Chondrocyte (in vitro differentiated cells): ENCODE measurements around the gene S100PBP. TPM values are rescaled to one million over a fixed set of nuclear protein-coding genes. Genes with fewer than 3 reads are reported as not detected.
"Not testable (repeated sequence)": the region's sequence is repeated elsewhere in the genome, so short reads cannot be mapped to it uniquely, and the experiment has no call there.

ENCODE experiments used
- DNase-seq: peaks from one replicate; pipeline ENCODE4 v3.0.0; 2021; ENCODE audit warnings: mixed read lengths, low spot score
- H3K27ac Mint-ChIP-seq: one replicate; pipeline ENCODE4 v1.8.0; 2021; ENCODE audit warnings: mild to moderate bottlenecking, moderate library complexity, mixed read lengths; ENCODE audit not compliant: unreplicated experiment
- H3K27me3 Mint-ChIP-seq: 2 replicates; pipeline ENCODE4 v1.8.0; 2021; ENCODE audit warnings: low read depth, mixed read lengths
- H3K36me3 Mint-ChIP-seq: 2 replicates; pipeline ENCODE4 v1.8.0; 2021; ENCODE audit warnings: low read depth, mixed read lengths
- H3K4me1 Mint-ChIP-seq: 2 replicates; pipeline ENCODE4 v1.8.0; 2021; ENCODE audit warnings: low read depth, mild to moderate bottlenecking, mixed read lengths
- H3K4me3 Mint-ChIP-seq: one replicate; pipeline ENCODE4 v1.8.0; 2021; ENCODE audit warnings: mild to moderate bottlenecking, moderate library complexity, mixed read lengths; ENCODE audit not compliant: unreplicated experiment
- H3K9me3 Mint-ChIP-seq: 2 replicates; pipeline ENCODE4 v1.8.0; 2021; ENCODE audit warnings: low read depth, mixed read lengths
- total RNA-seq: library from RNA; stranded (reverse); gene quantifications from 3 replicates; pipeline ENCODE4 v1.2.1, GENCODE V29; 2021
- TF ChIP-seq, protein P1 (sequence below): fragments of 200-600 bp; sonication (generic); IDR thresholded peaks from 2 replicates; pipeline ENCODE4 v1.5.0; 2021; ENCODE audit warnings: antibody characterized with exemption, mild to moderate bottlenecking, moderate library complexity

Gene S100PBP
- total RNA-seq, 1 donor from 2014 or later, result 40.5 TPM

DNA sequence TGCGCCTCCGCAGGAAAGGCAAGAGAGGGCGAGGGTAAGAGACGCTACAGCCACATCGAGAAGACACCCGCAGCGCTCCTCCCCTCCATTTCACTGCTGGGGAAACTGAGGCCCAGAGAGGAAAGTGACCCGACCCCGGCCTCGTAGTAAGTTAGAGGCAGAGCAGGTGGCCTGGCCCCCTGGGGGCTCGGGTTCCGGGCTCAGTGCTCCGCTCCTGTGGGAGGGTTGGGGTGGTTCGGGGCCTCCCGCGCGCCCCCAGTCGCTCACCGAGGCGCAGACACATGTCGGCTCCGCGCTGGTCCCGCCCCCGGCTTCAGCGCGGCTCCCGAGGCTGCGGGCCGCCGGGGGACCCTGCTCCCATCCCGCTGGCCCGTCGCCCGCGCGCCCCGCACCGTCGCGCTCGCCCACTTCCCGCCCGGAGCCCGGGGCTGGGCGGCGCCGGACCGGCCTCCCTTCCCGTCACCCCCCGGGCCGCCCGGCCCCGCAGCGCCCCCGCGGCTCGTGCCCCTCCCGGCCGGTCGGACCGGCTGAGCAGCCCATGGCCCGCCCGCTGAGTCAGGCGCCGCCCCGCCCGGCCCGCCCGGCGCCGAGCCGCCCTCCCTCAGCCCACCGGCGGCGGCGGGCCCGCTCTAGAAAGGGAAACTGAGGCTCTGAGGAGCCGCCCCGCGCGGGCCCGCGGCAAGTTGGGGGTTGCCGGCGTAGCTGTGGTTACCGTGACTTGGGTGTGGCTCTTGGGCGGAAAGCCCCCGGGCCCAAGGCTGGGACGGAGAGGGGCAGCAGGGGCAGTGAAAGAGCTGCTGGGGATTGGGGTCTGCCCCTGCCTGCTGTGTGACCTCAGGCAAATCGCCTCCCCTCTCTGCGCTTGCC is 83.7 kb downstream of the S100PBP start, which contains the start of gene TMEM54:
Gene TMEM54 (minus strand): TSS at position 434 of the 867 bp plus-strand sequence. CDS start 151 bp downstream, at position 283.
- H3K4me3 Mint-ChIP-seq, result peak within 1 kb of the TSS; percentile 76
- H3K9me3 Mint-ChIP-seq, result no peaks in the 10 kb centered on the region
- H3K4me1 Mint-ChIP-seq, result peaks cover 11% of the 10 kb centered on the region
- H3K27ac Mint-ChIP-seq, result no peak within 1 kb of the TSS
- no peaks in the 10 kb centered on the region for H3K27me3 Mint-ChIP-seq
- DNase-seq, result peak; percentile 85
- TF ChIP-seq, protein P1, sequence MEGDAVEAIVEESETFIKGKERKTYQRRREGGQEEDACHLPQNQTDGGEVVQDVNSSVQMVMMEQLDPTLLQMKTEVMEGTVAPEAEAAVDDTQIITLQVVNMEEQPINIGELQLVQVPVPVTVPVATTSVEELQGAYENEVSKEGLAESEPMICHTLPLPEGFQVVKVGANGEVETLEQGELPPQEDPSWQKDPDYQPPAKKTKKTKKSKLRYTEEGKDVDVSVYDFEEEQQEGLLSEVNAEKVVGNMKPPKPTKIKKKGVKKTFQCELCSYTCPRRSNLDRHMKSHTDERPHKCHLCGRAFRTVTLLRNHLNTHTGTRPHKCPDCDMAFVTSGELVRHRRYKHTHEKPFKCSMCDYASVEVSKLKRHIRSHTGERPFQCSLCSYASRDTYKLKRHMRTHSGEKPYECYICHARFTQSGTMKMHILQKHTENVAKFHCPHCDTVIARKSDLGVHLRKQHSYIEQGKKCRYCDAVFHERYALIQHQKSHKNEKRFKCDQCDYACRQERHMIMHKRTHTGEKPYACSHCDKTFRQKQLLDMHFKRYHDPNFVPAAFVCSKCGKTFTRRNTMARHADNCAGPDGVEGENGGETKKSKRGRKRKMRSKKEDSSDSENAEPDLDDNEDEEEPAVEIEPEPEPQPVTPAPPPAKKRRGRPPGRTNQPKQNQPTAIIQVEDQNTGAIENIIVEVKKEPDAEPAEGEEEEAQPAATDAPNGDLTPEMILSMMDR, result no peak
- H3K36me3 Mint-ChIP-seq, result no peaks in the 10 kb centered on the region

DNA sequence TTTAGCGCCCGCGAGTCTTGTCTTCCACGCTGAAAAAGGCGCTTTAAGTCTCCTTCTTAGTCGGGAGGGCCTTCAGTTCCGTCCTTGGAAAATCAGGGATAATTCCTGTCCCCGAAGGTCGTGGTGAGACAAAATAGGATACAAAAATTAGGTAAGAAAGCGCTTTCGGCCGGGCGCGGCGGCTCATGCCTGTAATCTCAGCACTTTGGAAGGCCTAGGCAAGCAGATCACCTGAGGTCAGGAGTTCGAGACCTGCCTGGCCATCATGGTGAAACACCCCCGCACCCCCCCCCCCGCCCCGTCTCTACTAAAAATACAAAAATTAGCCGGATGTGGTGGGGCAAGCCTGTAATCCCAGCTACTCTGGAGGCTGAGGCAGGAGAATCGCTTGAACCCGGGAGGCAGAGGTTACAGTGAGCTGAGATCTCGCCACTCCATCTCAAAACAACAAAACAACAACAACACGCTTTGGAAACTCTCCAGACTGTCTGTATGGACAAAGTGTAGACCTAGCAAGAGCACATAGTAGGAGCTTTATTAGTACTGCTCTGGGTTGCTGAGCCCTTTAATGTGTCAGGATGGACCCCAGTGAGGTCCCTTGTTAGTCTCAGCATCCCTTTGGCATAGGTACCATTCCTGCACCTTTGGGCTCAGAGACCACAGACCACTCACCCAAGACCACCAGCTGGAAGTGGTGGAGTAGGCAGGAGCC is 84.5 kb downstream of the S100PBP start:
- Mint-ChIP-seq H3K36me3 (no peaks in the 10 kb centered on the region), H3K4me1 (peaks cover 11% of the 10 kb centered on the region), H3K9me3 (no peaks in the 10 kb centered on the region), H3K27me3 (no peaks in the 10 kb centered on the region), H3K4me3 (peak overlapping the region; percentile 76), H3K27ac (no peak overlapping the region)
- TF ChIP-seq, protein P1, result no peak
- DNase-seq, result peak; percentile 13

DNA sequence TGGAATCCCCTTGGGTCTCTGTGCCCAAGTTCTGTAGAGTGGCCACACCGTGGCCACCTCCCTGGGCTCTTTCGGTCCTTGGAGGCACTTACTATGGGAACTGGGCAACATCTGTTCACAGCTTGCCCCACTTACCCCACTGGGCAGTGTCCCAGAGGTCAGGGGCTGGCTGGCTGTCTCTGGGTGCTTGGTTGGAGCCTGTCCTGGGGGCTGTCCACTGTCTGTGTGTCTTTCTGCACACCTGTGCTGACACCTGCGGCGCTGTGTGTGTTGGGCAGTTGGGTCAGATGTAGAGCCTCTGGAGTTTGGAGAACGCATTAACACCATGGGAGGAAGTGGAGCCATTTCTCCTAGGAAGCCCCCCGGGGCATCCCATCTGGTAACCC is 85.1 kb downstream of the S100PBP start:
- Mint-ChIP-seq H3K36me3 (no peaks in the 10 kb centered on the region), H3K27ac (no peak overlapping the region), H3K4me3 (peak overlapping the region; percentile 50), H3K9me3 (no peaks in the 10 kb centered on the region), H3K4me1 (peaks cover 11% of the 10 kb centered on the region), H3K27me3 (no peaks in the 10 kb centered on the region)
- TF ChIP-seq, protein P1, result no peak
- peak; percentile 72 for DNase-seq

DNA sequence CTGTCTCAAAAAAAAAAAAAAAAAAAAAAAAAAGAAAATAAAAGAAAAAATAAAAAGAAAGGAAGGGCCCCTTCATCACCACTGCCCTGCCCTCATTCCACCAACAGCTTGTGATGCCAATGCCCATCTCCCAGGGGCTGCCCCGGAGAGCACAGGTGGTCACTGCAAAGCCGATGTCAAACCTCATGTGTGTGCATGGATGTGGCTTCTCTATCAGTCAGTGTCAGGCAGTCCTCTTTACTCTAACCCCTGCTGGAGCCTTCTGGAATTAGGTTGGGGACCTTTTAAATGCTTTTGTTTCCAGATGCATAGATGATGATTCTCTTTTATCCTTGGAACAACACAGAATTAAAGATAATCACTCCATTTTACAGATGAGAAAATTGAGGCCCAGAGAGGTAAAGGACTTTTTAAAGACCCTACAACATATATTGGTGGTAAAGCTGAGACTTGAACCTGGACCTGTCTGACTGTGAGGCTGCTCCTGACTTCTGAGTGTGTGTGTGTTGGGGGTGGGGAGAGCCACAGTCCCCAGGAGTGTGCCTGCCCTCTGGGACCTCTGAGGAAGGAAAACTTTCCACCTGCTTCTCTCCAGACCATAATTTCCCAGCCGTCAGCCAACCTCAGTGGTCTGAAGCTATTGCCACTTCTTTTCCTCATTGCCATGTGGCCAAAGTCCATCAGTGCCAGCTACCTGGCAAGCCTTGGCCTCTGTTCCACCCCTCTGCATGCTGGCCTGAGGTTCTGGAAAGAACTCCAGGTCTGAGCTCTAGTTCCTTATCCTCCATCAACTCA is 86.7 kb downstream of the S100PBP start:
- H3K4me1 Mint-ChIP-seq, result peaks cover 11% of the 10 kb centered on the region
- H3K27ac Mint-ChIP-seq, result no peak overlapping the region
- peak; percentile 38 for DNase-seq
- no peak overlapping the region for H3K4me3 Mint-ChIP-seq
- TF ChIP-seq, protein P1, result no peak
- H3K27me3 Mint-ChIP-seq, result no peaks in the 10 kb centered on the region
- H3K9me3 Mint-ChIP-seq, result no peaks in the 10 kb centered on the region
- H3K36me3 Mint-ChIP-seq, result no peaks in the 10 kb centered on the region

DNA sequence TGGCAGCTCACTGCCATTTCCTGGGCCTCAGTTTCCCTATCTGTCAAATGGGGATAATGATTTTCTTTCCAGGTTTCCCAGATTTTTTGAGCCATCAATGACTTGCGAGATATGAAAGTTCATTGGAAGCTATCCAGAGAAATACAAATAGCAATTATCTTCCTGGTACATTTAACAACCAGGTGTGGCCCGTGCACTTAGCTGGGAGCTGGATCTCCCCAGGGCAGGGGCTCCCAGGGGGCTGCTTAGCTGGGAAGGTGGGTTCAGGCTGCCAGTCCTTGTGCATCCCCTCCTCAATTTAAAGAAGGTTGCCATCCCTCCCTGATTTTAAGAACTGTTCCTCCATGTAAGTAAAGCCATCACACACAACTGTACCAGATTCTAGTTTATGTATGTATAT is 87.3 kb downstream of the S100PBP start:
- no peaks in the 10 kb centered on the region for H3K27me3 Mint-ChIP-seq
- TF ChIP-seq, protein P1, result no peak
- H3K4me3 Mint-ChIP-seq, result no peak overlapping the region
- H3K27ac Mint-ChIP-seq, result no peak overlapping the region
- H3K36me3 Mint-ChIP-seq, result no peaks in the 10 kb centered on the region
- H3K4me1 Mint-ChIP-seq, result peaks cover 11% of the 10 kb centered on the region
- H3K9me3 Mint-ChIP-seq, result no peaks in the 10 kb centered on the region
- DNase-seq, result no peak

DNA sequence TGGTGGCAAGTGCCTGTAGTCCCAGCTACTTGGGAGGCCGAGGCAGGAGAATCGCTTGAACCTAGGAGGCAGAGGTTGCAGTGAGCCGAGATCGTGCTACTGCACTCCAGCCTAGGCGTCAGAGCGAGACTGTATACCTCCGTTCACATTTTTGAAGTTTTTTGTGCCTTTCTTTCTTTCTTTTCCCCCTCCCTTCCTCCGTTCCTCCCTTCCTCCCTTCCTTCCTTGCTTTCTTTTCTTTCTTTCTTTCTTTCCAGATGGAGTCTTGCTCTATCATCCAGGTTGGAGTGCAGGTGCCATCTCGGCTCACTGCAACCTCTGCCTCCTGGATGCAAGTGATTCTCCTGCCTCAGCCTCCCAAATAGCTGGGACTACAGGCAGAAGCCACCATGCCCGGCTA is 88.1 kb downstream of the S100PBP start:
- not testable (repeated sequence) for H3K9me3 Mint-ChIP-seq, DNase-seq, H3K4me1 Mint-ChIP-seq, H3K4me3 Mint-ChIP-seq, H3K27ac Mint-ChIP-seq, H3K36me3 Mint-ChIP-seq, H3K27me3 Mint-ChIP-seq
